Measurements from ENCODE around the gene ABCA7.

Gene ABCA7

GRCh38 chr19:1073956-1074517 lies 34.1 kb downstream of the ABCA7 start:
- H3K4me3 ChIP-seq, result no peak overlapping the region
- no peaks in the 10 kb centered on the region for H3K36me3 ChIP-seq
- peaks cover 0 to 21% (median 13%) of the 10 kb centered on the region in 4 donors for H3K4me1 ChIP-seq
- no peak for TF ChIP-seq CTCF (IDR thresholded peaks at IDR 0.05)
- no peak for DNase-seq
- intact Hi-C loops (cut with DNase I; ENCODE audit: low total_unique reads), result no loop called here
- H3K27me3 ChIP-seq, result peaks cover 0 to 41% of the 10 kb centered on the region in 2 donors
- no peaks in the 10 kb centered on the region for H3K9me3 ChIP-seq
- no peak overlapping the region for H3K27ac ChIP-seq

GRCh38 chr19:1074544-1075283 lies 34.8 kb downstream of the ABCA7 start:
- TF ChIP-seq CTCF (IDR thresholded peaks at IDR 0.05), result no peak
- DNase-seq, result peak; percentile 78 to 84
- Histone ChIP-seq H3K9me3 (no peaks in the 10 kb centered on the region), H3K4me1 (peaks cover 0 to 16% (median 11%) of the 10 kb centered on the region in 4 donors), H3K4me3 (no peak overlapping the region), H3K36me3 (no peaks in the 10 kb centered on the region), H3K27ac (no peak overlapping the region), H3K27me3 (peaks cover 0 to 35% of the 10 kb centered on the region in 2 donors)
- intact Hi-C loops (cut with DNase I; ENCODE audit: low total_unique reads), result no loop called here

- H3K4me3 ChIP-seq, result no peak overlapping the region
- peaks cover 0 to 11% (median 8%) of the 10 kb centered on the region in 4 donors for H3K4me1 ChIP-seq
- no peak overlapping the region for H3K27ac ChIP-seq
- H3K36me3 ChIP-seq, result no peaks in the 10 kb centered on the region
- no peaks in the 10 kb centered on the region for H3K9me3 ChIP-seq
- no peak for DNase-seq
- TF ChIP-seq CTCF (IDR thresholded peaks at IDR 0.05), result no peak
- peaks cover 0 to 22% of the 10 kb centered on the region in 2 donors for H3K27me3 ChIP-seq
- intact Hi-C loops (cut with DNase I; ENCODE audit: low total_unique reads), result no loop called here
These were observed 36.1 kb downstream of the ABCA7 start for GRCh38 chr19:1076046-1076386.

- TF ChIP-seq CTCF (IDR thresholded peaks at IDR 0.05), result no peak
- intact Hi-C loops (cut with DNase I; ENCODE audit: low total_unique reads), result no loop called here
These were observed 37.0 kb downstream of the ABCA7 start for GRCh38 chr19:1076951-1077350.

GRCh38 chr19:1079566-1080111 lies 39.7 kb downstream of the ABCA7 start:
- intact Hi-C loops (cut with DNase I; ENCODE audit: low total_unique reads), result no loop called here
- H3K4me1 ChIP-seq, result peaks cover 0 to 21% (median 5%) of the 10 kb centered on the region in 4 donors
- H3K9me3 ChIP-seq, result no peaks in the 10 kb centered on the region
- H3K4me3 ChIP-seq, result no peak overlapping the region
- DNase-seq, result no peak
- H3K36me3 ChIP-seq, result peaks cover 0 to 3% (median 0%) of the 10 kb centered on the region in 3 donors
- no peak overlapping the region for H3K27ac ChIP-seq
- no peak for TF ChIP-seq CTCF (IDR thresholded peaks at IDR 0.05)
- H3K27me3 ChIP-seq, result peaks cover 0 to 17% of the 10 kb centered on the region in 2 donors

More at GRCh38 chr19:1076951-1077350, 37.0 kb downstream of the ABCA7 start:
- no peak overlapping the region for H3K4me3 ChIP-seq
- peak in 1 of 2 donors; percentile 65 for DNase-seq
- H3K36me3 ChIP-seq, result peaks cover 0 to 3% (median 0%) of the 10 kb centered on the region in 3 donors
- peaks cover 0 to 6% (median 1%) of the 10 kb centered on the region in 4 donors for H3K4me1 ChIP-seq
- H3K27me3 ChIP-seq, result peaks cover 0 to 14% of the 10 kb centered on the region in 2 donors
- no peak overlapping the region for H3K27ac ChIP-seq
- H3K9me3 ChIP-seq, result no peaks in the 10 kb centered on the region

All from tibial artery (tissue), 4 donors.